Mammary epithelial cell (primary cell): ENCODE data around the gene KCNMA1.

ENCODE experiments used
- EZH2 ChIP-seq: IDR thresholded peaks from 2 replicates; pipeline ENCODE4 v1.6.1; 2012; ENCODE audit warnings: low read length, inconsistent platforms, borderline replicate concordance
- TF ChIP-seq, protein P1 (sequence below), 2 donors: IDR thresholded peaks in 1 of 2; conservative IDR thresholded peaks in 1 of 2; 2 replicates each; pipeline ENCODE4 v1.5.1; 2011 to 2012; ENCODE audit warnings: inconsistent platforms in 2 of 2, low read length in 2 of 2, mild to moderate bottlenecking in 2 of 2, control low read depth in 1 of 2, low read depth in 1 of 2; ENCODE audit not compliant: insufficient read depth in 1 of 2; ENCODE audit errors: extremely low read depth in 1 of 2

DNA sequence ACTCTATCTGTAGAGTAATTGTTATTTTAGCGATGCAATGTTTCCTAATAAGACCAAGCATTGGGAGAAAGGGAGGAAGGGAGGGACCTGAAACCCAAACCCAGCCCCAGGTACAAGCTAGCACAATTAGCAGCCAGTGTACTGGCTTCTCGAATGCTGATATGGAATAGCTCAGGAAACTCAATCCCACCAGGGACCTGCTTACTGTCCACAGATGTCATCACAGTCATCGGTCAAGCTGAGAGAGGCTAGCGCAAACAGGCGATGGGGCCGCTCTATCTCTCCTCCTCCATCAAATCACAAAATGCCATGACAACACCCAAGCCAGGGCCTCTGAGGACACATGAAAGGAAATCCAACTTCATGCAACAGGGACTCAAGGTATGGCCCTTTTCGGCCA is 192.1 kb downstream of the KCNMA1 start:
- TF ChIP-seq, protein P1, sequence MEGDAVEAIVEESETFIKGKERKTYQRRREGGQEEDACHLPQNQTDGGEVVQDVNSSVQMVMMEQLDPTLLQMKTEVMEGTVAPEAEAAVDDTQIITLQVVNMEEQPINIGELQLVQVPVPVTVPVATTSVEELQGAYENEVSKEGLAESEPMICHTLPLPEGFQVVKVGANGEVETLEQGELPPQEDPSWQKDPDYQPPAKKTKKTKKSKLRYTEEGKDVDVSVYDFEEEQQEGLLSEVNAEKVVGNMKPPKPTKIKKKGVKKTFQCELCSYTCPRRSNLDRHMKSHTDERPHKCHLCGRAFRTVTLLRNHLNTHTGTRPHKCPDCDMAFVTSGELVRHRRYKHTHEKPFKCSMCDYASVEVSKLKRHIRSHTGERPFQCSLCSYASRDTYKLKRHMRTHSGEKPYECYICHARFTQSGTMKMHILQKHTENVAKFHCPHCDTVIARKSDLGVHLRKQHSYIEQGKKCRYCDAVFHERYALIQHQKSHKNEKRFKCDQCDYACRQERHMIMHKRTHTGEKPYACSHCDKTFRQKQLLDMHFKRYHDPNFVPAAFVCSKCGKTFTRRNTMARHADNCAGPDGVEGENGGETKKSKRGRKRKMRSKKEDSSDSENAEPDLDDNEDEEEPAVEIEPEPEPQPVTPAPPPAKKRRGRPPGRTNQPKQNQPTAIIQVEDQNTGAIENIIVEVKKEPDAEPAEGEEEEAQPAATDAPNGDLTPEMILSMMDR (conservative IDR thresholded peaks at IDR 0.05 in 1 of 2, IDR thresholded peaks at IDR 0.05 in 1 of 2; ENCODE audit: extremely low read depth in 1 of 2, insufficient read depth in 1 of 2, low read depth in 1 of 2, low read length in 2 of 2): no peak
- TF ChIP-seq EZH2: no peak
